GM18907 (cell line): ENCODE results near the gene ST3GAL2.

Experiments
- ATAC-seq: cut with Tn5 transposase; IDR thresholded peaks from one replicate; pipeline ENCODE4 v1.9.1; 2021; ENCODE audit warnings: mild to moderate bottlenecking, moderate library complexity; ENCODE audit not compliant: unreplicated experiment

ST3GAL2 gene

GRCh38 chr16:70440009-70440692, 1.3 kb upstream of the ST3GAL2 start:
- ATAC-seq: no peak

- peak; percentile 3 for ATAC-seq
Measured at GRCh38 chr16:70438585-70438968, 323 bp downstream of the ST3GAL2 start.

GRCh38 chr16:70437582-70438557, 1.0 kb downstream of the ST3GAL2 start:
- ATAC-seq: no peak

- ATAC-seq: no peak
Measured at GRCh38 chr16:70437017-70437581, 1.8 kb downstream of the ST3GAL2 start.

GRCh38 chr16:70434484-70435260, 4.2 kb downstream of the ST3GAL2 start:
- no peak for ATAC-seq

GRCh38 chr16:70433458-70434103, 5.3 kb downstream of the ST3GAL2 start:
- no peak for ATAC-seq

- no peak for ATAC-seq
Measured at GRCh38 chr16:70432723-70433457, 6.0 kb downstream of the ST3GAL2 start.

GRCh38 chr16:70432356-70432722, 6.6 kb downstream of the ST3GAL2 start:
- ATAC-seq: no peak

GRCh38 chr16:70430667-70431536, 8.0 kb downstream of the ST3GAL2 start:
- peak; percentile 52 for ATAC-seq

- peak; percentile 21 for ATAC-seq
Measured at GRCh38 chr16:70429888-70430666, 8.8 kb downstream of the ST3GAL2 start.

- ATAC-seq: peak; percentile 28
Measured at GRCh38 chr16:70428178-70428998, 10.5 kb downstream of the ST3GAL2 start.

GRCh38 chr16:70427786-70428177, 11.1 kb downstream of the ST3GAL2 start:
- ATAC-seq: no peak

GRCh38 chr16:70422543-70422942, 16.4 kb downstream of the ST3GAL2 start:
- no peak for ATAC-seq

GRCh38 chr16:70421473-70422311, 17.2 kb downstream of the ST3GAL2 start:
- ATAC-seq: no peak

- ATAC-seq: no peak
Measured at GRCh38 chr16:70421014-70421413, 17.9 kb downstream of the ST3GAL2 start.
